ENCODE data around the gene BFSP1. TPM values are rescaled to one million over a fixed set of nuclear protein-coding genes. Genes with fewer than 3 reads are reported as not detected.

BFSP1 gene
- total RNA-seq, 1 donor from 2014 or later = 0.66 TPM

DNA sequence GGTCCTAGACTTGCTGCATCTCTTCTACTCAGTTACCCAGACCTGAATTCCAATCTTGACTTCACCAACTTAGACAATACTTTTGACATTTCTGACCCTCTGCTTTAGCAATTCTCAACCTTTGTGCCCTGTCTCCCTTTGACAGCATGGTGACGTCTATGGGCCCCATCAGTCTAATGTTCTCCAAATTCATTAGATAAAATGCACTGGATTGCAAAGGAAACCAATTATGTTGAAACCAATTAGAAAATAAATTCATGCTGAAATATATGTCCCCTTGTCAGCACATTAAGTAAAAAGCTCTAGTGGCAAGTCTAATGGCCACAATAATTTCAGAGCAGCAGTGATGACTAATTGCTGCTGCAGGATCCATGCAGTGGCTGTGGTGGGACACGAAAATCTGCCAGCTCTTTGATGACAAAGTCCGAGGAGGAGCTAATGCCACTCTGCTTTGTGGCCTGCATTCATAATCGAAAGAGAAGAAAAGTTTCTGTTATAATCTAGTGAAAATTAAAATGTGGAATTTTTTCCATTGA, 64.0 kb downstream of the BFSP1 start:
- Histone ChIP-seq H3K4me3 (no peak overlapping the region), H3K27ac (replicated peaks) (no peak overlapping the region), H3K36me3 (no peaks in the 10 kb centered on the region), H3K9me3 (replicated peaks) (no peaks in the 10 kb centered on the region), H3K27me3 (ENCODE audit: low read depth) (no peaks in the 10 kb centered on the region), H3K4me1 (no peaks in the 10 kb centered on the region)
- TF ChIP-seq, protein P1, sequence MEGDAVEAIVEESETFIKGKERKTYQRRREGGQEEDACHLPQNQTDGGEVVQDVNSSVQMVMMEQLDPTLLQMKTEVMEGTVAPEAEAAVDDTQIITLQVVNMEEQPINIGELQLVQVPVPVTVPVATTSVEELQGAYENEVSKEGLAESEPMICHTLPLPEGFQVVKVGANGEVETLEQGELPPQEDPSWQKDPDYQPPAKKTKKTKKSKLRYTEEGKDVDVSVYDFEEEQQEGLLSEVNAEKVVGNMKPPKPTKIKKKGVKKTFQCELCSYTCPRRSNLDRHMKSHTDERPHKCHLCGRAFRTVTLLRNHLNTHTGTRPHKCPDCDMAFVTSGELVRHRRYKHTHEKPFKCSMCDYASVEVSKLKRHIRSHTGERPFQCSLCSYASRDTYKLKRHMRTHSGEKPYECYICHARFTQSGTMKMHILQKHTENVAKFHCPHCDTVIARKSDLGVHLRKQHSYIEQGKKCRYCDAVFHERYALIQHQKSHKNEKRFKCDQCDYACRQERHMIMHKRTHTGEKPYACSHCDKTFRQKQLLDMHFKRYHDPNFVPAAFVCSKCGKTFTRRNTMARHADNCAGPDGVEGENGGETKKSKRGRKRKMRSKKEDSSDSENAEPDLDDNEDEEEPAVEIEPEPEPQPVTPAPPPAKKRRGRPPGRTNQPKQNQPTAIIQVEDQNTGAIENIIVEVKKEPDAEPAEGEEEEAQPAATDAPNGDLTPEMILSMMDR (IDR thresholded peaks at IDR 0.05; ENCODE audit: borderline replicate concordance) = no peak
- no peak for DNase-seq
- intact Hi-C loops (cut with micrococcal nuclease) = no loop called here

DNA sequence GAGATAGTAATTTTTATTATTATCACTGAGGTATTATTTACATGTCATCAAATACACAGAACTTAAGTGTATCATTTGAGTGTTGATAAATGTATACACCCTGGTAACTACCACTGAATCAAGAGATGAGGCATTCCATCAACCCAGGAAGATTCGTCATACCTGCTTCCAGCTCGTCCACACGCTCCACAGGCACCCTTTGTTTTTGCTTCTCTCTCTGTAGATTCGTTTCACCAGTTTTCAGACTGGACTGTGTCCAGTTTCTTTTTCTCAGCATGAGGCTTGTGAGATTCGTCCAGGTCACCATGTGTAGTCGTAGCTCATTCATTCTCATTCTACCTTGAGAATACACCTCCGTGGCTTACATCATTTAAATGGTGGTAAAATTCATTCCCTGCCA, 64.5 kb downstream of the BFSP1 start:
- intact Hi-C loops (cut with micrococcal nuclease) = no loop called here
- TF ChIP-seq, protein P1 (IDR thresholded peaks at IDR 0.05; ENCODE audit: borderline replicate concordance) = no peak
- Histone ChIP-seq H3K4me1 (no peaks in the 10 kb centered on the region), H3K27me3 (ENCODE audit: low read depth) (no peaks in the 10 kb centered on the region), H3K9me3 (replicated peaks) (no peaks in the 10 kb centered on the region), H3K4me3 (no peak overlapping the region), H3K27ac (replicated peaks) (no peak overlapping the region), H3K36me3 (no peaks in the 10 kb centered on the region)
- no peak for DNase-seq

DNA sequence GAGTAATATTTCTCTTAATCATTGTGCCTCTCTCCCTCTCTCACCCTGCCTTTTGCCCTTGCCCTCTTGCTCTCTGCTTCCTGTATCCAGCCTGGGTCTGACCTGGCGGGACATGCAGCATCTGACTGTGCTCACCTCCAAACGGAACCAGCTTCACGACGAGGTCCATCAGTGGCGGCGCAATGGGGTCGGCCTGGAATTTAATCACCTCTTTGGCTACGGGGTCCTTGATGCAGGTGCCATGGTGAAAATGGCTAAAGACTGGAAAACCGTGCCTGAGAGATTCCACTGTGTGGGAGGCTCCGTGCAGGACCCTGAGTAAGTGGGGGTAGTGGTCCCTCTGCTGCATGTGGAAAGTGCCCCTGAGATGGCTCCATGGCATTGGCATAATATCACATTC, 65.9 kb downstream of the BFSP1 start:
- Histone ChIP-seq H3K9me3 (replicated peaks) (no peaks in the 10 kb centered on the region), H3K27me3 (ENCODE audit: low read depth) (no peaks in the 10 kb centered on the region), H3K27ac (replicated peaks) (no peak overlapping the region), H3K36me3 (no peaks in the 10 kb centered on the region), H3K4me1 (no peaks in the 10 kb centered on the region), H3K4me3 (no peak overlapping the region)
- intact Hi-C loops (cut with micrococcal nuclease) = no loop called here
- DNase-seq = no peak
- TF ChIP-seq, protein P1 (IDR thresholded peaks at IDR 0.05; ENCODE audit: borderline replicate concordance) = no peak

DNA sequence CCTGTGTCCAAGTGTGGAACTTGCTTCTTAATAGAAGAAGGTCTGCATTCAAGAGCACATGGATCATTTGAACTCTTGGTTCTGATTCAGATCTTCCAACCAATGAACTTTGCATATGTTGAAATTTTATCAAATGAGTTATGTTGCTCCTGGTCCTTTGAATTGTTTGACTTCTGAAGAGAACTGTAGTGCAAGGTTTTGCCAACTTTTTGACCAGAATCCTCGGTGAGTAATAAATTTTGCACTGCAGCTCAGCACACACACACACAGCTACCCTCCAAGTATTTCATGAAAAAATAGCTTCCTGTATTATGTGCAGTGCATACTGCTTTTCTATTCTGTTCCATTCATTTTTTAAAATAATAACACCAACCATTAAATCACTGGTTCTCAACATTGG, 67.5 kb downstream of the BFSP1 start:
- Histone ChIP-seq H3K27me3 (ENCODE audit: low read depth) (no peaks in the 10 kb centered on the region), H3K36me3 (no peaks in the 10 kb centered on the region), H3K9me3 (replicated peaks) (no peaks in the 10 kb centered on the region), H3K4me1 (no peaks in the 10 kb centered on the region), H3K4me3 (no peak overlapping the region), H3K27ac (replicated peaks) (no peak overlapping the region)
- intact Hi-C loops (cut with micrococcal nuclease) = no loop called here
- DNase-seq = no peak
- TF ChIP-seq, protein P1 (IDR thresholded peaks at IDR 0.05; ENCODE audit: borderline replicate concordance) = no peak

DNA sequence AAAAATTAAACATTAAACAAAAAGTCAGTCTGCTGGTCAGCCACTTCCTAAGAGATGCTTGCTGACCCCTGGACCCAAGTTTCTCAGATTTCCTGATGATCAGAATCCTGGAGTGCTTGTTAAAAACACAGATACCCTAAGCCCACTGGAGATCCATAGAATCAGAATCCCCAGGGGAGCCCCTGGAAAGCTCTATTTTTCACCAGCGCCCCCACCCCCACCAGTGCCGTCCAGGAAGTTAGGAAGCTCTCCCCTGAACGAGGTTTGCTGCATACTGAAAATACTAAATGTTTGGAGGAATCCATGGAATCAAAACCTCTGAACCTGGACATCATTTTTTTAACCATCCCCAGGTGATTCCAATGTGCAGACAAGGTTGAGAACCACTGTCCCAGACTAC, 69.2 kb downstream of the BFSP1 start:
- Histone ChIP-seq H3K9me3 (replicated peaks) (no peaks in the 10 kb centered on the region), H3K4me3 (no peak overlapping the region), H3K36me3 (no peaks in the 10 kb centered on the region), H3K27ac (replicated peaks) (no peak overlapping the region), H3K27me3 (ENCODE audit: low read depth) (peaks cover 4% of the 10 kb centered on the region), H3K4me1 (no peaks in the 10 kb centered on the region)
- TF ChIP-seq, protein P1 (IDR thresholded peaks at IDR 0.05; ENCODE audit: borderline replicate concordance) = no peak
- no peak for DNase-seq
- intact Hi-C loops (cut with micrococcal nuclease) = no loop called here

Measured in left ventricle myocardium inferior (tissue), 1 donor.